ENCODE results near the gene FRMD4A.

Gene FRMD4A

DNA sequence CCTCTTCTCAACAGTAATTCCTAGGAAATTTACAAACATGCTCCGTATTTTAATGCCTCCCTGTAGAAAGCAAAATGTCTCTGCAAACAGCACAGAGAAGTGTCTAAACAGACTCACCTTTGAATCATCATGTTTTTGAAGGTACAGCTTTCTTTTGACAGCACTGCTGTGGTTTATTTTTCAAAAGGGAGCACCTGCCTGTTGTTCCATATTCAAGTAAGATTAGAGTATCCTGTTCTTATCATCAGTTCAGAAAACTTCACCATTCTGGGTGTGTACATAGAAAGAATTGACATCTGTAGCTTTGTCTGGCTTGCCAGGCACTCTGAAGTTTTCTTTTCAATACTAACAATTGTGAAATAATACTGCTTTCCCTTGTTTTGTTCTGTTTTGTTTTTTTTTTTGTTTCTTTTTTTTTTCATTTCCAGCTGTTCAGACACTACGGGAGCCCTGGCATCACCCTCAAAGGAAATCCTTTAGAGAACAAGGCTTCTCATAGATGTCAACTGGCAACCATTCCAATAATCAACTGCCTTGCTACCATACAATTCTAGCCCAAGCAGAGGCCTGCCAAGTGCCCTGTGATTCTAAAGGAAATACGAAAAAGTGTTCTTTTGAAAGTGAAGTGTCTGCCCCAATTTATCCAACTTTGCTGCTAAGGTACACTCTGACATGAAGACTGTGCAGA, 468.0 kb downstream of the FRMD4A start:
- no peak overlapping the region for H3K4me3 ChIP-seq (ENCODE audit: low read length)
- TF ChIP-seq, protein P1, sequence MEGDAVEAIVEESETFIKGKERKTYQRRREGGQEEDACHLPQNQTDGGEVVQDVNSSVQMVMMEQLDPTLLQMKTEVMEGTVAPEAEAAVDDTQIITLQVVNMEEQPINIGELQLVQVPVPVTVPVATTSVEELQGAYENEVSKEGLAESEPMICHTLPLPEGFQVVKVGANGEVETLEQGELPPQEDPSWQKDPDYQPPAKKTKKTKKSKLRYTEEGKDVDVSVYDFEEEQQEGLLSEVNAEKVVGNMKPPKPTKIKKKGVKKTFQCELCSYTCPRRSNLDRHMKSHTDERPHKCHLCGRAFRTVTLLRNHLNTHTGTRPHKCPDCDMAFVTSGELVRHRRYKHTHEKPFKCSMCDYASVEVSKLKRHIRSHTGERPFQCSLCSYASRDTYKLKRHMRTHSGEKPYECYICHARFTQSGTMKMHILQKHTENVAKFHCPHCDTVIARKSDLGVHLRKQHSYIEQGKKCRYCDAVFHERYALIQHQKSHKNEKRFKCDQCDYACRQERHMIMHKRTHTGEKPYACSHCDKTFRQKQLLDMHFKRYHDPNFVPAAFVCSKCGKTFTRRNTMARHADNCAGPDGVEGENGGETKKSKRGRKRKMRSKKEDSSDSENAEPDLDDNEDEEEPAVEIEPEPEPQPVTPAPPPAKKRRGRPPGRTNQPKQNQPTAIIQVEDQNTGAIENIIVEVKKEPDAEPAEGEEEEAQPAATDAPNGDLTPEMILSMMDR (IDR thresholded peaks at IDR 0.05; ENCODE audit: insufficient read depth, low read depth, low read length, missing control alignments) = no peak
- DNase-seq (ENCODE audit: low read depth) = no peak

- TF ChIP-seq, protein P1 (IDR thresholded peaks at IDR 0.05; ENCODE audit: insufficient read depth, low read depth, low read length, missing control alignments) = no peak
- no peak overlapping the region for H3K4me3 ChIP-seq (ENCODE audit: low read length)
- no peak for DNase-seq (ENCODE audit: low read depth)
These were observed 469.8 kb downstream of the FRMD4A start for GRCh38 chr10:13860886-13861285.

DNA sequence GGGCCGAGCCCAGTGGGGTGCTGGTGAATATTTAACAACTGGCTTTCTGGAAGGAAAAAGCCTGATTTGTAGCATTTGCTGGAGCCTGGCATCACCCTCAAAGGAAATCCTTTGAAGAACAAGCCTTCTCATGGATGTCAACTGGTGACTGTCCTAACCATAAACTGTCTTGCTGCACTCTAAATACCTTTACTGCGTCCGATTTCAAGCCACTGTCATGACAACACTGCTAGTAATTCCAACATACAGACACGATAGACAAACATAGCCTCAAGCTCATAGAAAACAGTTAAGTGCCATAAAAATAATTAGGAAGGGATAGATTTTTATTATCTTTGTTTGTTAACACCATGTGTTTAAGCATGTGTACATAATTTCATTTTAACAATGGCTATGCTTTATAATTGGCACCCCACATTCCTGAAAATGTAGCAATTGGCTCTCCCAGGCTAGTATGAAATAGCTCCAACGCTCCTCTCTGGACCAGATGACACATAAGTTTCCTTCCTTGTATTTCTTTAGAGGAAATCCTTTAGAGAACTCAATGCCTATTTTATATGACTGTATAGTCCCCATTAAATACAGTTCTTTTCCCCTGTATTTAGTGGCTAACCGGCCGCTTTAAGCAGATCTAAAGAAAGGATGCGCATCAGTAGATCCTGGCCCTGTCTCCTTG, 470.6 kb downstream of the FRMD4A start:
- no peak overlapping the region for H3K4me3 ChIP-seq (ENCODE audit: low read length)
- peak; percentile 38 for DNase-seq (ENCODE audit: low read depth)
- TF ChIP-seq, protein P1 (IDR thresholded peaks at IDR 0.05; ENCODE audit: insufficient read depth, low read depth, low read length, missing control alignments) = no peak

DNA sequence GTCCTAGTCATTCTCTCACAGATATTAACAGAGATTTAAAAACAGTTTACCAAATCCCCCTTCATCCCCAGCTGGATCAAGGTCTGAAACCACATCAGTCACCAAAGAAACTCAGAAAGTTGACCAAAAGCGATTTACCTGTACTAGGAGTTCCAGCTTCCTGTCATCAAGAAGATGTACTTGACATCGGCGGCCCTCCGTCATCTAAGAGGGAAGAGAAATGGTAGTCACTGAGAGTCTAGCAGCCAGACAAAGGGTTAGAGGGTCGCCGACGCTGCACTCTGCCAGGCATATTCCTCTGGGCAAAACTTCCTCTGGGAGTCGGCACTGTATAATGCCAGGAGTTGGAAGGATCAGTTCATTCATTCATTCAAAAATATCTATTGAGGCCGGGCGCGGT, 472.0 kb downstream of the FRMD4A start:
- no peak overlapping the region for H3K4me3 ChIP-seq (ENCODE audit: low read length)
- TF ChIP-seq, protein P1 (IDR thresholded peaks at IDR 0.05; ENCODE audit: insufficient read depth, low read depth, low read length, missing control alignments) = no peak
- no peak for DNase-seq (ENCODE audit: low read depth)

DNA sequence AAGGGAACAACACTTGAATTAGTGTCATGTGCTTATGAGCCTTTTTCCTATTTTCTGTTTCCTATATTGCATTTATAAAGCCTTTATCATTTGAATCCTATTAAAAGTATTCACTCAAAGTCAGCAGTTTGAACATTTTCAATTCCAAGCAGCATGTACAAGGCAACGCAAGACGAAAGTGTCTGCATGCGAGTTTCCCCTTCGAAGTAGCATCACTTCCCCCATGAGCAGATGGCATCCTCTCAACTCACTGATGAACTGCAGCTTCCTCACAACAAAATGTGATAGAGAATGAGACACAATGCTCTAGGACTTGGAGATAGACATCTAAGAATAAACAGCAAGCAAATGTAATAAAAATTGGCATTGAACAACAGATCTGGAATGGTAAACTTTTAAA, 473.3 kb downstream of the FRMD4A start:
- no peak overlapping the region for H3K4me3 ChIP-seq (ENCODE audit: low read length)
- no peak for DNase-seq (ENCODE audit: low read depth)
- TF ChIP-seq, protein P1 (IDR thresholded peaks at IDR 0.05; ENCODE audit: insufficient read depth, low read depth, low read length, missing control alignments) = no peak

GRCh38 chr10:13853854-13854253, 476.9 kb downstream of the FRMD4A start:
- TF ChIP-seq, protein P1 (IDR thresholded peaks at IDR 0.05; ENCODE audit: insufficient read depth, low read depth, low read length, missing control alignments) = no peak
- no peak overlapping the region for H3K4me3 ChIP-seq (ENCODE audit: low read length)
- DNase-seq (ENCODE audit: low read depth) = no peak

Data from epithelial cell of esophagus (primary cell).